ENCODE measurements around the gene CPA5.

GRCh38 chr7:130387628-130388403 is 43.2 kb downstream of the CPA5 start:
- no peak for TF ChIP-seq CTCF (IDR thresholded peaks at IDR 0.05)
- no peak for TF ChIP-seq SP1 (CRISPR knock-in tag; conservative IDR thresholded peaks at IDR 0.05)
- TF ChIP-seq ESRRA (CRISPR knock-in tag; IDR thresholded peaks at IDR 0.05; ENCODE audit: borderline replicate concordance), result no peak
